Tibial artery (tissue), 4 donors: ENCODE data around the gene PCDH12.

Source experiments
- DNase-seq, 2 donors: peaks; one replicate each; pipeline ENCODE4 v3.0.0-alpha.2; 2019
- H3K27ac ChIP-seq, 2 donors: fragments of 200-600 bp; sonication (generic) in 1 of 2; 1 replicate in 1 of 2; 2 replicates in 1 of 2; pipeline ENCODE4 v1.5.1; 2018 to 2019; ENCODE audit warnings: mild to moderate bottlenecking in 1 of 2
- H3K27me3 ChIP-seq, 2 donors: fragments of 200-600 bp; sonication (generic) in 1 of 2; one replicate each; pipeline versions ENCODE4 v1.5.1 to v1.6.0; 2016 to 2019
- H3K36me3 ChIP-seq, 3 donors: fragments of 200-600 bp; sonication (generic) in 2 of 3; one replicate each; pipeline ENCODE4 v1.5.1; 2016 to 2019; ENCODE audit warnings: mild to moderate bottlenecking in 2 of 3
- H3K4me1 ChIP-seq, 4 donors: fragments of 200-600 bp; sonication (generic) in 2 of 4; 1 replicate in 3 of 4; 2 replicates in 1 of 4; pipeline ENCODE4 v1.5.1; 2016 to 2019
- H3K4me3 ChIP-seq, 2 donors: fragments of 200-600 bp; sonication (generic) in 1 of 2; 1 replicate in 1 of 2; 2 replicates in 1 of 2; pipeline ENCODE4 v1.5.1; 2018 to 2019; ENCODE audit warnings: mild to moderate bottlenecking in 2 of 2
- H3K9me3 ChIP-seq, 3 donors: fragments of 200-600 bp; sonication (generic) in 1 of 3; one replicate each; pipeline ENCODE4 v1.5.1; 2016 to 2019
- intact Hi-C: fragments of 100-400 bp; cut with DNase I; formaldehyde crosslinking; loops from one replicate; pipeline ENCODE4 v1.15.0; 2023; ENCODE audit warnings: low total_unique reads
- TF ChIP-seq, protein P1 (sequence below), 2 experiments: fragments of 200-600 bp in 1 of 2; fragments of 450-650 bp in 1 of 2; IDR thresholded peaks; one replicate each; pipeline ENCODE4 v1.5.1; 2017 to 2019; ENCODE audit warnings: antibody characterized with exemption in 2 of 2, mild to moderate bottlenecking in 1 of 2, moderate library complexity in 1 of 2

The PCDH12 gene

GRCh38 chr5:141898448-141899049 is 59.5 kb downstream of the PCDH12 start:
- Histone ChIP-seq H3K9me3 (no peaks in the 10 kb centered on the region), H3K36me3 (no peaks in the 10 kb centered on the region), H3K4me3 (no peak overlapping the region), H3K4me1 (no peaks in the 10 kb centered on the region), H3K27me3 (peaks cover 0 to 5% of the 10 kb centered on the region in 2 donors), H3K27ac (no peak overlapping the region)
- DNase-seq, result no peak
- TF ChIP-seq, protein P1, sequence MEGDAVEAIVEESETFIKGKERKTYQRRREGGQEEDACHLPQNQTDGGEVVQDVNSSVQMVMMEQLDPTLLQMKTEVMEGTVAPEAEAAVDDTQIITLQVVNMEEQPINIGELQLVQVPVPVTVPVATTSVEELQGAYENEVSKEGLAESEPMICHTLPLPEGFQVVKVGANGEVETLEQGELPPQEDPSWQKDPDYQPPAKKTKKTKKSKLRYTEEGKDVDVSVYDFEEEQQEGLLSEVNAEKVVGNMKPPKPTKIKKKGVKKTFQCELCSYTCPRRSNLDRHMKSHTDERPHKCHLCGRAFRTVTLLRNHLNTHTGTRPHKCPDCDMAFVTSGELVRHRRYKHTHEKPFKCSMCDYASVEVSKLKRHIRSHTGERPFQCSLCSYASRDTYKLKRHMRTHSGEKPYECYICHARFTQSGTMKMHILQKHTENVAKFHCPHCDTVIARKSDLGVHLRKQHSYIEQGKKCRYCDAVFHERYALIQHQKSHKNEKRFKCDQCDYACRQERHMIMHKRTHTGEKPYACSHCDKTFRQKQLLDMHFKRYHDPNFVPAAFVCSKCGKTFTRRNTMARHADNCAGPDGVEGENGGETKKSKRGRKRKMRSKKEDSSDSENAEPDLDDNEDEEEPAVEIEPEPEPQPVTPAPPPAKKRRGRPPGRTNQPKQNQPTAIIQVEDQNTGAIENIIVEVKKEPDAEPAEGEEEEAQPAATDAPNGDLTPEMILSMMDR (IDR thresholded peaks at IDR 0.05), result no peak
- intact Hi-C loops, result no loop called here

DNA sequence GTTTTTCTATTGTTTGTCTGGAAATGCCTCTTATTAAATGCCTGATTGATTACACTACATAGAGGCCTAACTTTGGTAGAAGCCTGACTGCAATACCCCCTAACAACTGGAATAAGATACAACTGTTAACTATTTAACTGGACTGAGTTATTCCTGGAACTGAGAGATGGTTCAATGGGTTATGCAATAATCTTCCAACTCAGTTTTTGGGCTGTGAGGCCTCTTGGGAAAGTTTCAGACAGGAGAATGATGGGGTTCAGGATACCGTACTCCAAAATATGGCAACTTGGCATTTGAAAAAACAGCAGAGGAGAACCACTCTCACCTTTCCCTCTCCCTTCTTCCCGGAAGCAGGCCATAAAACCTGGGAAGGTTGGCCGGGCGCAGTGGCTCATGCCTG is 60.6 kb downstream of the PCDH12 start:
- TF ChIP-seq, protein P1 (IDR thresholded peaks at IDR 0.05), result no peak
- DNase-seq, result no peak
- H3K9me3 ChIP-seq, result no peaks in the 10 kb centered on the region

More for the DNA sequence above, 60.6 kb downstream of the PCDH12 start:
- Histone ChIP-seq H3K36me3 (no peaks in the 10 kb centered on the region), H3K4me3 (no peak overlapping the region), H3K27me3 (peaks cover 0 to 5% of the 10 kb centered on the region in 2 donors), H3K4me1 (no peaks in the 10 kb centered on the region), H3K27ac (no peak overlapping the region)
- intact Hi-C loops, result no loop called here
